Stimulated activated CD4-positive, alpha-beta T cell treated with anti-CD3 and anti-CD28 coated beads, Interleukin-2, amount 100 ng/mL, for 4 hours (primary cell): ENCODE results near the gene ARHGAP22.

Source experiments
- DNase-seq: peaks from one replicate; pipeline ENCODE4 v3.0.0-alpha.2; 2020; ENCODE audit warnings: low read depth

The ARHGAP22 gene

DNA sequence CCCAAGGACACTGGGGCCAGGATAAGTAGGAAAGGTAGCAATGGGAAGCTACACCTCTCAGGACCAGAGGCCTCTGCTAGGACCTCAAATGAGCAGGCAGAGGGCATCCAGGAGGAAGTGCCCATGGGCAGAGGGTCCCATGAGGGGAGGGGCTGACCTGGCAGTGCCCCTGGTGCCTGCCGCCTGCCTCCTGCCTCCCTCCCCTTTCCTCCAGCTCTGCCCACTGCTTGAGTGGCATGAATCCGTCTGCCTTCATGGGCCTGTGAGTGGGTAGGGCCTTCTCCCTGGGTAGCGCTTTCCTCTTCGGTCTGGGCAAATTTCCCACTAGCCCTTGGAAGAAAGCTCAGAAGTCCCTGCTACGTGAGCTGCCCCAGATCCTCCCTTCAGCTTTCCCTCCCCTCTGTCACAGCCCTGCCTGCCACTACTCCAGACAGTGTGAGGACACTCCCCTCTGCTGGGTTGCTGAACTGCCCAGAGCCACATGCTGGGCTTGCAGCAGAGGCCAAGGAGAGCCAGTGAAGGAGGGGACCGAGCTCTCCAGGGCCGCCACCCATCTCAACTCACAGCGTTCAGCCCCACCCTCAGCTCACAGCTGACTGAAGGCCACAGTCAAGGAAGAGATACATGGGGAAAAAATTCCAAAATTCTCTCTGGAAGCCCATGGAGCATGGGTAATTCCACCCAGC, 141.4 kb downstream of the ARHGAP22 start:
- no peak for DNase-seq

- DNase-seq: no peak
Measured at GRCh38 chr10:48462482-48463020, 142.3 kb downstream of the ARHGAP22 start.

- DNase-seq: no peak
Measured at GRCh38 chr10:48461623-48462481, 143.0 kb downstream of the ARHGAP22 start.

DNA sequence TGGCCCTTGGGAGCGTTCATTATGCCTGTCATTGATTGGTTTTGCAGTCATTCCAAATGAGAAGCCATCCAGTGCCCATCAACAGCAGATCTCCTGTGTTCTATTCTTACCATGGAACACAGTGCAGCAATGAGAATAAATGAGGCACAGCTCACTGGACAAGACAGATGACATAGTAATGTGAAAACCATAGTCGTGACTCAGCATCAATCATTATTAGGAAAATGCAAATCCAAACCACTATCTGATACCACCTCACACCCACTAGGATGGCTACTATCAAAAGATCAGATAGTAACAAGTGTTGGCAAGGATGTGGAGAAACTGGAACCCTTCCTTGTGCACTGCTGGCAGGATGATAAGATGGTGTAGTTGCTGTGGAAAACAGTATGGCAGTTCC, 144.7 kb downstream of the ARHGAP22 start:
- no peak for DNase-seq

DNA sequence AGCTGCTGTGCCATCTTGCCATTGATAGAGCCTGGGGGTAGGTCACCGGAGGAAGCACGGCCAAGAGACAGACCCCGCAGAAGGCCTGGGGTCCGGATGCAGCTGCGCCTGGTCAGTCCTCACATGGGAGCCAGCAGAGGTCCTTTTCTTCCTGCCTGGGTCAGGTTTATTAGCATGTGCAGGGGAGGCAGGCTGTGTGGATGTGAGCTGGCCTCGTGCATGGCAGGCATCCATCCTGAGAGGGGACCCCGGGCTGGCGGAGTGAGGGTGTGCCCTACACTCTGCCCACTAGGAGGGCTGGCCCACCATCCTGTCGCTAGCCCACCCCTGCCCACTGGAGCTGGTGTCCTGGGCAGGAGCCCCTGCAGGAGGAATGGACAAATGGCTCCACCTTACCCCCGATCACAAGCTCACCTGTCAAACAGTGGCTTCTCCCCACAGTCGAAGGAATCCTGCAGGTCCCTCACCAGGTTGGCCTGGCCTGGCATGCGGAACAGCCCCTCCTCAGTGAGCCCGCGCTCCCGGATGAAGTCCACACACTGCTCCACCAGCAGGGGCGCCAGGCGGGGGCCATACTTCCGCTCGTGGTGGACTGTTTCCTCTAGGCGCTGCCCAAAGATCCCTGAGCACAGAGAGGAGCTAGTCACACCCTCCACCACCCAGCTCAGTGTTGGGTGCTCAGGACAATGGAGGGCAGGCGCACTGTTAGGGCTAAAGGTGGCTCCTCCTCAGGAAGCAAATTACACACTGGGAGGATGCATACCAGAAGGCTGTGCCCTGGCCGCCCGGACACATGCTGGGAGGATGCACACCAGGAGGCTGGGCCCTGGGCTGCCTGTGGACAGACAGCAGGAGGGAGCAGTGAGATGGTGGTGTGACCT, 145.4 kb downstream of the ARHGAP22 start:
- no peak for DNase-seq

- DNase-seq: no peak
Measured at GRCh38 chr10:48458662-48459048, 146.2 kb downstream of the ARHGAP22 start.

DNA sequence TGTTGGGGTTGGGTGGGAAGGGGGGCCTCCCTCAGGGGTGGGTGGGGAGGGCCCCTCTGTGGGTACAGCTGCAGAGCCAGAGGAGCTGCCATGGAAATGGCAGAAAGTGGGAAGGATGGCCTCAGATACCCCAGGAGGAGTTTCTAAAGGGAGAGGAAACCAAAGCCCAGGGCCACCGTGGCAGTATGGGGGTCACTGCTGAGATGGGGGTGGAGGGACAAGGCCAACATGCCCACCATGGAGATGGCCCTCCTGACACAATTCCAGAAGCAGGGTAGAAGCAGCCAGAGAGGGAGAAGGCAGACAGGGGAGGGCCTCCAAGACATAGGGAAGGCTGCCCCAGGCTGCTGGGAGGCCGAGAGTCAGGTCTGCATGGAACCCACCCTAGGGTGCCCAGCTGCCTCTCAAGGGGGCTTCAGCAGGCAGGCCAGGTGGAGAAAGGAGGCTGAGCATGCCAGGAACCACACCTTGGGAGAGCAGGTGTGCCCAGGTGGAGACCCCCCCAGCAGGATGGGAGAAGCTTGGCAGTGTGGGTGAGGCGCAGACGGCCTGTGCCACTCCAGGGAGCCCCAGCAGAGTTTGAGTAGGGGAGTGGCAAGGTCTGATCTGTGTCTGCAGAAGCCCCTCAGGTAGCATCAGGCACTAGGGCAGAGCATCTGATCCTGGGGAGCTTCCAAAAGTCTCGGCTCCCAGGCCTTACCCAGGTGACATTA, 146.8 kb downstream of the ARHGAP22 start:
- no peak for DNase-seq

DNA sequence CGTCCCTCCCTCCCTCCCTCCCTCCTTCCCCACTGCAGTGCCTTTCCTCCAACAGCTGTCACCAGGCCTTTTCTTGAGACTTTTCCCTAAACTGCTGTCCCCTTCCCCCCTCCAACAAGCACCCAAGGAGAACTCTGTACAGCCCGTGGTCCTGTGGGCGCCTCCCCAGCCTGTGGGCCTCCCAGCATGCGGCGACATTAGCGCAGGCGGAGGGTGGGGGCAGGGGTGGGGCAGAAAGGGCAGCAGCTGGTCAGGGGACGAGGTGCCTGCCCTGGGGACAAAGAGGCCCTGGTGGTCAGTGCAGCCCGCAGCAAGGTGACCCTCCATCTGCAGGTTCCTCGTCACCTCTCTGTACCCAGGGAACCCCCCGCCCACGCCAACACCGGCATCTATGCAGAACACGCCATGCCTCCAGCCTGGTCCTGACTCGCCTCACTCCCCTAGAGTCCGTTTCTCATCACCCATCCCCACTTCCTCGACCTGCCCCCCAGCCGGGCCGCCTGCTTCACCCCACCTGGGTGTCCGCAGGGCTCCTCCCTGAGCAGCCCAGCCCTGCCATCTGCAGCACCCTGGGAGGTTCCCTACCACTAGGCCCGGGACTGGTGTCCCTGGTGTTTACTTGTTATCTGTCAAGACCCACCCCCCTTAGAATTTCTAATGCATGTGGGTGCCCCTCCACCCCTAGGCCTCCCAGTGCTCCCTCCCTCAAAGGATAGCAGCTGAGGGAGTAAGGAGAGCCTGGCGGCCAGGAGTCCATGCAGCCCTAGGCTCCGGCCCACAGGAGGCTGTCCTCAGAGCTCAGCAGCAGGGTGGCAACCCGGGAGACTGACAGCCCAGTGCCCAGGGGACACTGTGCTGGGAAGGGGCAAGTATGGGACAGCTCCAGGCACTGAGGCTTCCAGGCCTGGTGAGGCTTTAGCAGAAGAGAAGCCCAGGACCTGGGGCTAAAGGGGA, 147.8 kb downstream of the ARHGAP22 start:
- no peak for DNase-seq

DNA sequence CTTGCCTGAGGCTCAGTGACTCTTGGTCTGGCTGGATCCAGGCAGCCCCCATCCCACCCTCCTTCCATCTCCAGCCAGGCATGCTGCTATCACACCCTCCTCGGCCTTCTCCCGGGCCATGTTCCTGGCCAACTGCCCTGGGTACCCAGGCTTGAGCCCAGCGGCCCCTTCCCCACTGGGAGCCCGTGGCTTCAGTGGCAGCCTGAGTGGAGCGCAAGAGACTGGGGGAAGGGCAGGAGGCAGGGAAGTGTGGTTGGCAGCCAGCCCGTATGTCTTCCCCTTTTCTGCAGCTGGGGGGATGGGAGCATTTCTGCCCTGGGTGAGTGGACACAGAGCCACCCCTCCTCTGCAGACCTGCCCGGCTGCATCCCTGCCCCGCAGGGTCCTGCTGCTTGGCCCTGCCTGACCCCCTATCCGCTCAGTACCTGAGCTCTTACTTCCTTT, 148.5 kb downstream of the ARHGAP22 start:
- no peak for DNase-seq

- no peak for DNase-seq
Measured at GRCh38 chr10:48455392-48456151, 149.3 kb downstream of the ARHGAP22 start.

GRCh38 chr10:48455055-48455391, 149.8 kb downstream of the ARHGAP22 start:
- DNase-seq: no peak

DNA sequence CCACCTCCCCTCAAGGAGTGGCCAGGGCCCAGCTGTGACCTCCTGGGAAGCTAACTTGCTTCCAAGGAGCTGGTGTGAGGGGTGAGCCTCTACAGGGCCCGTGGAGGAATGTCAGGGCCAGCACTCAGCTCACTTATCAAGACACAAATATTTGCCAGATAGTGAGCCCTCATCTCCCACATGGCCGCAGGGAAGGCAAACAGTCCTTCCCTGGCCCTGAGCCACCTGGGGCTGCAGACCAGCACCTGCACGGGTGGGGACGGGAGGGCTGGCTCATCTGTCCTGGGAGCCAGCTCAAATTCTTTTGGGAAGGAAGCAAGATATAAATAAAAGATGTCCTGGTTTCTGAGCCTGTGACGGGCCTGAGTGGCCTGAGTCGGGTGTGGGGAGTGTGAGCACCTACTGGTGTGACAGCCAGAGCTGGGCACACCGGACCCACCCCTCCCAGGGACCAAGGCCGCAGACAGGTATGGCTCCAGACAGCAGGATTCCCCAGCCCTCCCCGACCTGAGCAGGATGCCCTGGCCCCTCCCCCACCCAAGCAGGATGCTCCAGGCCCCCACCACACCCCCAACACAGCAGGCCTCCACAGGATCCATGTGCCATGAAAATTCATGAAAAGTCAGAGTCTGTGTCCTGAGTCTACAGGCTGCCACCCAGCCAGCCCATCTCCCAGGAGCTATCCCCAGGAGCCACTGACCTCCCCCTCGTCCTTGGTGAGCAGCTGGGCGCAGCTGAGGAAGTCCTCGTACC, 150.4 kb downstream of the ARHGAP22 start:
- no peak for DNase-seq

GRCh38 chr10:48453451-48454301, 151.2 kb downstream of the ARHGAP22 start:
- no peak for DNase-seq

DNA sequence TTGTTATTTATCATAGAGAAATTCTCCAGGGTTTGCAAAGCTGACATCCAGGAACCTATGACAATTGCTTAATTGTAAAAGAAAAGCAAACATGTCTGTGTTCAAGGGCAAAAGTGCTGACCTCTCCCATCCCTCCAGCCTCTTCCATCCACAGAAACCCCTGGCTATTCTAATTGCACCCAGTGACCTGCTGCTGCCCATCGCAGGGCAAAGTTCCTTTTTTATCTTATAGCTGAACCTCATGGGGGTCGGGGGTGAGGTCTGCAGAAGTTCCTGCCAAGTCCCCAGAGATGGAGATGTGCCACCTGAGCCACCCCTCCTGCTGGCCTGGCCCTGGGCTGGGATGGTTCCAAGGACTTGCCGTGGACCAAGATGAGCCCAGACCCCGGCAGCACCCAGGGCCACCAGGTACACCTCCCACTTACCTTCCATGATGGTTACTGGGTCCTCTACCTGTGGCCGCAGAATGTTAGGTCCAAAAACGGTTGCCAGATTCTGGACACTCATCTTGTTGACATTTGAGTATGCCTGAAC, 151.9 kb downstream of the ARHGAP22 start:
- no peak for DNase-seq

DNA sequence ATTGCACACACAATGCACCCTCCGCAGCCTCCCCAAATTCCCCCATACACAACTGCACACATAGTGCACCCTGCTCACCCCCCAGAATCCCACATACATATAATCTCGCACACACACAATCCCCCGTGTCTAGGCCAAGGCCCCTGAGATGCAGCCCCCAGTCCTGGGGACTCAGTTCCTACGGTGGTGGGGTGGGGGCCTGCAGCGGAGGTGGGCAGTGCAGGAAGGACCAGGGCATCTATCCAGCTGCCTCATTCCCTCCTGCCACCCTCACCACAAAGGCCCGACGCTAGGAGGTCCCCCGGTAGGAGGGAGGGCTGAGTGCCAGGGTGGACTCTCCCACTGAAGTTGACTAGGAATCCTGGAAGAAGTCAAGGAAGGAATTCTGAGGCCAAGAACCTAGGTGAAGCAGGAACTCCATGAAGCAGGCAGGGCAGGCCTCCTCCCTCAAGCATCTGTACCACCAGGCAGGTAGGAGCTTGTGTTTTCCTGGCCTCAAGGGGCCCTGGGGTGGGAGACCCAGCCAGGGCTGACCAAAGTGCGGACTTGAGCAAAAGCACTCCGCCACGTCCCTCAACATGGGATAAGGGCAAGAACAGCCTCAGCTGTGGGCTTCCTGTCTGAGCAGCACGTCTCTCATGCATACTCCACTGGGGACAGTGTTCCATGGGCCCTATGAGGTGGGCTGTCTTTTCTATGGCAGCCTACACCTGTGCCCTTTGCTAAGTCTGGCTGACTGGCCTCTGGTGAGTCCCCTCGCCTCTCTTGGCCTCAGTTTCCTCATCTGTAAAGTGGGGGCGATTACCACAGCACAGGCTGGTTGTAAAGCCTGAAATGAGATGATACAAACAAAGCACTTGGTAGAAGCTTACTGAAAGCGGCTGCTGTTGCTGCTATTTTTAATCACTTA, 152.6 kb downstream of the ARHGAP22 start:
- no peak for DNase-seq

DNA sequence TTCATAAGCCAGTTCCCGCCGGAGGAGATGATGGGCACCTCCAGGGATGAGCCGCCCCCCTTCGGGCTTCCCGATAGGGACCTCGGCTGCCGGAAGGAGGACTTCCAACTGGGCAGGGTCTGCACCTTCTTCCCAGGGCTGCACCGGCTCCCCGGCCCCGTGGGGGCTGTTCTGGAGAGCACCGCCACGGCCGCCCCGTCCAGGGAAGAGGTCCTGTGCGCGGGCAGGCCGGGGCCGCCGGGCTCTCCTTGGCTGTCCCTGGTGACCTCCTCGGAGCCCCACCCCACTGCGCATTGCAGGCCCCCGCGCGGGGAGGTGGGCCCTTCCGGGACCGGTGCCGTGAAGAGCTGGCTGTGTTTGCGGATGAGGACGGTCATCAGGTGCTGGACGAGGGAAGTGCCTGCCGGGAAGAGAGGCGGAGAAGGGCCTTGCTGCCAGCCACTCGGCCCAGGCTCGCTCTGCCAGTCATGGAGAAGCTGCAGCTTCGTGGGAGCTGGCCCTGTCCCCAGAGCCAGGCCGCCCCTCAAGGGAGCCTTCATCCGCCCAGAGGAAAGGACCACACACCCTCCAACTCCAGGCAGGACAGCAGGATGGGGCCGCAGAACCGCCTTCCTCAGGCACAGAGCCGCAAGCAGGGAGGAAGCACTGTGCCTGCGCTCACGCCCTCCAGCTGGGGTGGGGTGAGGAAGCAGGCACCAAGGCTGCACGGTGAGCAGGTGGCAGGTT, 154.0 kb downstream of the ARHGAP22 start:
- DNase-seq: no peak
